Caco-2 (cell line): Measurements from ENCODE around the gene ATAD3B. TPM values are rescaled to one million over a fixed set of nuclear protein-coding genes. Genes with fewer than 3 reads are reported as not detected.
A peak's percentile ranks its signal among the peaks of the same experiment; 100 is the strongest.
"Not testable (repeated sequence)": the region's sequence is repeated elsewhere in the genome, so short reads cannot be mapped to it uniquely, and the experiment has no call there.

Source experiments
- BruUV-seq: library from RNA; stranded (reverse); fragments of 400-500 nt; replicated peaks from 2 replicates; lab custom pipeline; 2021; lab: Mats Ljungman, UMichigan
- CTCF ChIA-PET: fragments of 300-600 bp; sonication (Branson Sonifier 250); formaldehyde crosslinking; loops from one replicate; lab custom pipeline; 2022; ENCODE audit warnings: antibody characterized with exemption; lab: Charles Lee
- POLR2A ChIA-PET: fragments of 300-600 bp; sonication (Branson Sonifier 250); formaldehyde crosslinking; loops from one replicate; lab custom pipeline; 2022; ENCODE audit warnings: antibody characterized with exemption; lab: Charles Lee
- DNase-seq, 2 experiments: peaks; one replicate each; pipeline versions ENCODE4 v3.0.0 to v3.0.0-alpha.2; 2020 to 2022
- H3K27me3 ChIP-seq: replicated peaks from 2 replicates; pipeline ENCODE4 v1.6.0; 2011; ENCODE audit warnings: low read length; ENCODE audit not compliant: control insufficient read depth, insufficient read depth
- H3K36me3 ChIP-seq: 2 replicates; pipeline ENCODE4 v1.5.1; 2011; ENCODE audit warnings: low read length; ENCODE audit not compliant: control insufficient read depth, insufficient read depth
- H3K4me1 ChIP-seq: fragments of 250-450 bp; sonication (Bioruptor Pico); 2 replicates; pipeline ENCODE4 v1.5.1; 2020; ENCODE audit warnings: mild to moderate bottlenecking
- H3K4me3 ChIP-seq: 2 replicates; pipeline ENCODE4 v1.5.1; 2011; ENCODE audit warnings: low read depth, mild to moderate bottlenecking, control low read depth, low read length
- H3K9me3 ChIP-seq: fragments of 250-450 bp; sonication (Bioruptor Pico); 2 replicates; pipeline ENCODE4 v1.5.1; 2020; ENCODE audit warnings: mild to moderate bottlenecking, moderate library complexity
- H3K27ac Mint-ChIP-seq: one replicate; pipeline ENCODE4 v1.8.0; 2022; ENCODE audit warnings: mixed read lengths; ENCODE audit not compliant: unreplicated experiment
- H3K27me3 Mint-ChIP-seq: one replicate; pipeline ENCODE4 v1.8.0; 2022; ENCODE audit warnings: mixed read lengths; ENCODE audit not compliant: insufficient read depth, unreplicated experiment
- H3K36me3 Mint-ChIP-seq: one replicate; pipeline ENCODE4 v1.8.0; 2022; ENCODE audit warnings: mild to moderate bottlenecking, mixed read lengths; ENCODE audit not compliant: insufficient read depth, unreplicated experiment
- H3K4me1 Mint-ChIP-seq: one replicate; pipeline ENCODE4 v1.8.0; 2022; ENCODE audit warnings: low read depth, mixed read lengths; ENCODE audit not compliant: unreplicated experiment
- H3K4me3 Mint-ChIP-seq: one replicate; pipeline ENCODE4 v1.8.0; 2022; ENCODE audit warnings: mild to moderate bottlenecking, moderate library complexity, mixed read lengths; ENCODE audit not compliant: unreplicated experiment
- H3K9me3 Mint-ChIP-seq: one replicate; pipeline ENCODE4 v1.8.0; 2022; ENCODE audit warnings: mixed read lengths; ENCODE audit not compliant: unreplicated experiment
- intact Hi-C: fragments of 100-400 bp; cut with micrococcal nuclease; formaldehyde crosslinking; loops from one replicate; pipeline ENCODE4 v1.10.0; 2022; ENCODE audit not compliant: unreplicated experiment
- total RNA-seq: library from RNA; stranded (reverse); gene quantifications from 2 replicates; pipeline ENCODE4 v1.2.3, GENCODE V29; 2022
- TF ChIP-seq, protein P1 (sequence below), 2 experiments: fragments of 200-600 bp in 1 of 2; IDR thresholded peaks; 1 replicate in 1 of 2; 2 replicates in 1 of 2; pipeline versions ENCODE4 v1.5.1 to v1.8.0; 2011 to 2022; ENCODE audit warnings: antibody characterized with exemption in 1 of 2, control low read depth in 1 of 2, inconsistent platforms in 1 of 2, low read depth in 1 of 2, low read length in 1 of 2, mild to moderate bottlenecking in 1 of 2, moderate library complexity in 1 of 2; ENCODE audit not compliant: insufficient read depth in 1 of 2, severe bottlenecking in 1 of 2, unreplicated experiment in 1 of 2

The ATAD3B gene
- total RNA-seq, 1 experiment from 2014 or later: 48.1 TPM

DNA sequence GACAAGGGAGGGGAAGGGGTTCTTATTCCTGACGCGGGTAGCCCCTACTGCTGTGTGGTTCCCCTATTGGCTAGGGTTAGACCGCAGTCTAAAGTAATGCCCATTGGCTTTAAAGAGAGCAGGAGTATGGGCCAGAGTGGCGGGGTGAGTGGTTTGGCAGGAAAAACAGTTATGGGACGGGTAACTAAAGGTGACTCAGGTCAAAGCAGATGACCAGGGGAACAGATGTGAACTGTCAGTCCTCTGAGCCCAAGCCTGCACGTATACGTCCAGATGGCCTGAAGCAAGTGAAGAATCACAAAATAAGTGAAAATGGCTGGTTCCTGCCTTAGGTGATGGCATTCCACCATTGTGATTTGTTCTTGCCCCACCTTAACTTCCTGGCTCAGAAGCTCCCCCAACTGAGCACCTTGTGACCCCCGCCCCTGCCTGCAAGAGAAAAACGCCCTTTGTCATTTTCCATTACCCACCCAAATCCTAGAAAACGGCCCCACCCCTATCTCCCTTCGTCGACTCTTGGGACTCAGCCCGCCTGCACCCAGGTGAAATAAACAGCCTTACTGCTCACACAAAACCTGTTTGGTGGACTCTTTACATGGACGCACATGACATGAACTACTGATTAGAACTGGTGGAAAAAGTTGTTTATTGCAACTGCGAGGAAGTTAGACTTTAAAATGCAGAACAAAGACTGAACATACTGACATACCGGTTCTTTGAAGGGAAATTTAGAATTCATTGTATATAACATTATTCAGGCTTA, 758 bp upstream of the ATAD3B start:
- peak in 1 of 2 experiments; percentile 19 for DNase-seq
- peak overlapping the region; percentile 95 for H3K4me3 Mint-ChIP-seq
- H3K27me3 Mint-ChIP-seq: no peaks in the 10 kb centered on the region
- Histone ChIP-seq H3K36me3 (no peaks in the 10 kb centered on the region), H3K4me3 (peak overlapping the region; percentile 63), H3K4me1 (0 out of 2 replicates have a peak, but pooled peaks cover 4% of the 10 kb centered on the region), H3K27me3 (no peaks in the 10 kb centered on the region), H3K9me3 (no peaks in the 10 kb centered on the region)
- ChIA-PET POLR2A (no interaction called here), CTCF (interaction anchor here (0.7 kb wide), 1 partner anchor 39 kb away, joined by 3 read pairs; no protein-coding TSS in a partner anchor)
- BruUV-seq: TSS peak; percentile 81
- peak overlapping the region; percentile 93 for H3K27ac Mint-ChIP-seq
- no peaks in the 10 kb centered on the region for H3K4me1 Mint-ChIP-seq
- peaks cover 22% of the 10 kb centered on the region for H3K36me3 Mint-ChIP-seq
- intact Hi-C loops: no loop called here
- TF ChIP-seq, protein P1, sequence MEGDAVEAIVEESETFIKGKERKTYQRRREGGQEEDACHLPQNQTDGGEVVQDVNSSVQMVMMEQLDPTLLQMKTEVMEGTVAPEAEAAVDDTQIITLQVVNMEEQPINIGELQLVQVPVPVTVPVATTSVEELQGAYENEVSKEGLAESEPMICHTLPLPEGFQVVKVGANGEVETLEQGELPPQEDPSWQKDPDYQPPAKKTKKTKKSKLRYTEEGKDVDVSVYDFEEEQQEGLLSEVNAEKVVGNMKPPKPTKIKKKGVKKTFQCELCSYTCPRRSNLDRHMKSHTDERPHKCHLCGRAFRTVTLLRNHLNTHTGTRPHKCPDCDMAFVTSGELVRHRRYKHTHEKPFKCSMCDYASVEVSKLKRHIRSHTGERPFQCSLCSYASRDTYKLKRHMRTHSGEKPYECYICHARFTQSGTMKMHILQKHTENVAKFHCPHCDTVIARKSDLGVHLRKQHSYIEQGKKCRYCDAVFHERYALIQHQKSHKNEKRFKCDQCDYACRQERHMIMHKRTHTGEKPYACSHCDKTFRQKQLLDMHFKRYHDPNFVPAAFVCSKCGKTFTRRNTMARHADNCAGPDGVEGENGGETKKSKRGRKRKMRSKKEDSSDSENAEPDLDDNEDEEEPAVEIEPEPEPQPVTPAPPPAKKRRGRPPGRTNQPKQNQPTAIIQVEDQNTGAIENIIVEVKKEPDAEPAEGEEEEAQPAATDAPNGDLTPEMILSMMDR (IDR thresholded peaks at IDR 0.05; ENCODE audit: insufficient read depth in 1 of 2, low read depth in 1 of 2, low read length in 1 of 2, severe bottlenecking in 1 of 2, unreplicated experiment in 1 of 2): no peak
- H3K9me3 Mint-ChIP-seq: no peaks in the 10 kb centered on the region

DNA sequence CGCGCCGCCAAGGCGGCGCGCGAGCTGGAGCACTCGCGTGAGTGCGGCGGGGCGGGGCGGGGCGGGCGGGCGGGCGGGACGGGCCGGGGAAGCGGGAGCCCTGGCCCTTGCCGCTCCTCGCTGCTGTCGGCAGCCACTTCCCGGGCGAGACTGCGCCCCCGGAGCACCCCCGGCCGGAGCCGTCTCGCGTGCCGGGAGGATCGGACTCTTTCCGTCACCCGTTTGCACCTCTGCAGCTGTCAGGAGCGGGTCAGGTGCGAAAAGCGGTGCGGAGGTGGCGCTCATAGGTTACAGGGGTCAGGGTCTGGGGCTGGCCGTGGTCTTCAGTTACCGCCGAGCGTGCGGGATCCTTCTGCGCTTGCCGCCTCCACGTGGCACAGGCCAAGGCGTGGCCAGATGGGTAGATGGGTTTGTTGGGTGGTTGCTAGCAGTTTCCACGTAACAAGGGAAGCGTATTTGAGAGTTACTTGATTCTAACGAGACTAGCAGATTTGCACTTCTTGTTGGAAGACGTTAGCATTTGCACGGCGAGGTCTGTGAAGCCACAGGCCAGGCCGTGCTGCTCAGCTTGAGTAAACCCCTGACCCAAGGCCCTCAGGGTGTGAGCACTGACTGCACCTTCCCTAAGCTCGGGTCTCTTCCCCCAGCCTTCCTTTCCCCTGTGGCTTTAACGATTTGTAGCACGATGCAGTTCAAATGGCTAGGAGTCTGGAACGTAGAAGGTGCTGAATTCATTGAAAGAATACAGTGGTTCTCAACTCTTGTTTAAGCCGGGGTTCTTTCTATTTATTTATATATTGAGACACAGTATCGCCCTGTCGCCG, 700 bp downstream of the ATAD3B start:
- CTCF ChIA-PET: not testable (repeated sequence)
- peak overlapping the region; percentile 63 for H3K4me3 ChIP-seq

DNA sequence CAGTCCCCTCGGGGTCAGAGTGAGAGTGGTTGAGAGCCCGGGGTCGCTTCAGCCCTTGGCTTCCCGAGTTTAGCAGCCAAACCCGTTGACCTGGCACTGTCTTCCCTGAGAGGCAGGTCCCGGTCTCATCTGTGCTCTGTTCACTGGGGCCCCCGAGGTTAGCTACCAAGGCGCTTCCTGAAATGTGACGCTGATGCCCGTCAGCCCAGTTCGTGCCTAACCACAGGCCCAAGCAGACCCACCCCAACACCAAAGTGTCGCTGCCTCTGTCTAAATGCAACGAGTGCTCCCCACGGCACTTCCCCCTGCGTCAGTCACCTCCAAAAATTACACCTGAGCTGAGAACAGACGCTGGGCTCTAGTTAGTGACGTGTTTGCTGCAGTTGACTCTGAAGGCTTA, 4.4 kb downstream of the ATAD3B start:
- H3K36me3 ChIP-seq, H3K27ac Mint-ChIP-seq, H3K27me3 Mint-ChIP-seq, H3K4me3 ChIP-seq, H3K4me1 Mint-ChIP-seq, intact Hi-C loops, H3K4me3 Mint-ChIP-seq, POLR2A ChIA-PET, DNase-seq, H3K9me3 Mint-ChIP-seq, BruUV-seq, H3K9me3 ChIP-seq, H3K4me1 ChIP-seq, CTCF ChIA-PET, H3K27me3 ChIP-seq: not testable (repeated sequence)
- peaks cover 53% of the 10 kb centered on the region for H3K36me3 Mint-ChIP-seq

More for the DNA sequence above, 700 bp downstream of the ATAD3B start:
- H3K9me3 Mint-ChIP-seq, H3K4me1 Mint-ChIP-seq, POLR2A ChIA-PET, H3K27me3 Mint-ChIP-seq, H3K27ac Mint-ChIP-seq, H3K9me3 ChIP-seq, H3K36me3 ChIP-seq, H3K27me3 ChIP-seq, H3K4me1 ChIP-seq, intact Hi-C loops: not testable (repeated sequence)
- H3K4me3 Mint-ChIP-seq: peak overlapping the region; percentile 95
- TSS peak; percentile 59 for BruUV-seq
- DNase-seq: peak in 1 of 2 experiments; percentile 20
- H3K36me3 Mint-ChIP-seq: peaks cover 32% of the 10 kb centered on the region

DNA sequence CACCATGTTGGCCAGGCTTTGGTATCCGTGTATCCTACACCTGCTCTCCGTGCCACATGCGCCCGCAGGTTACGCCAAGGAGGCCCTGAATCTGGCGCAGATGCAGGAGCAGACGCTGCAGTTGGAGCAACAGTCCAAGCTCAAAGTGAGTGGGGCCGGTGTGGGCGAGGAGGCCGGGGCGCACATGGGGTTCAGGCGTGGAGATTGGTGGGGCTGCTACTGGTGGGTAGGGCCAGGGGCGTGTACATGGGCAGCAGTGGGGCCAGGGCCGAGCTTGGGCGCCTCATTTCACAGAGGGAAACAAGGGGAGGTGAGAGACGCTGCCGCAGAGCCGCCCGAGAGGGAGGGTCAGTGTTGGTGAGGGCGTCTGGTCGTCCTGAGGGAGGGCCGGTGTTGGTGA, 5.6 kb downstream of the ATAD3B start:
- peaks cover 54% of the 10 kb centered on the region for H3K36me3 Mint-ChIP-seq
- CTCF ChIA-PET: no interaction called here
- intact Hi-C loops: no loop called here

More for the DNA sequence above, 5.6 kb downstream of the ATAD3B start:
- BruUV-seq: no TSS peak
- Mint-ChIP-seq H3K9me3 (no peaks in the 10 kb centered on the region), H3K27me3 (no peaks in the 10 kb centered on the region), H3K27ac (no peak overlapping the region), H3K4me3 (no peak overlapping the region), H3K4me1 (no peaks in the 10 kb centered on the region)
- H3K4me1 ChIP-seq: 0 out of 2 replicates have a peak, but pooled peaks cover 4% of the 10 kb centered on the region
- no peak overlapping the region for H3K4me3 ChIP-seq
- no peak for DNase-seq
- H3K36me3 ChIP-seq: no peaks in the 10 kb centered on the region
- TF ChIP-seq, protein P1 (IDR thresholded peaks at IDR 0.05; ENCODE audit: insufficient read depth in 1 of 2, low read depth in 1 of 2, low read length in 1 of 2, severe bottlenecking in 1 of 2, unreplicated experiment in 1 of 2): no peak
- no peaks in the 10 kb centered on the region for H3K9me3 ChIP-seq
- no peaks in the 10 kb centered on the region for H3K27me3 ChIP-seq
- POLR2A ChIA-PET: no interaction called here
